RKO (cell line): ENCODE measurements around the gene ARID5A.
"Not testable (repeated sequence)": the region's sequence is repeated elsewhere in the genome, so short reads cannot be mapped to it uniquely, and the experiment has no call there.

ENCODE experiments used
- DNase-seq: peaks from one replicate; pipeline ENCODE4 v3.0.0-alpha.2; 2016; ENCODE audit warnings: low spot score

The ARID5A gene

DNA sequence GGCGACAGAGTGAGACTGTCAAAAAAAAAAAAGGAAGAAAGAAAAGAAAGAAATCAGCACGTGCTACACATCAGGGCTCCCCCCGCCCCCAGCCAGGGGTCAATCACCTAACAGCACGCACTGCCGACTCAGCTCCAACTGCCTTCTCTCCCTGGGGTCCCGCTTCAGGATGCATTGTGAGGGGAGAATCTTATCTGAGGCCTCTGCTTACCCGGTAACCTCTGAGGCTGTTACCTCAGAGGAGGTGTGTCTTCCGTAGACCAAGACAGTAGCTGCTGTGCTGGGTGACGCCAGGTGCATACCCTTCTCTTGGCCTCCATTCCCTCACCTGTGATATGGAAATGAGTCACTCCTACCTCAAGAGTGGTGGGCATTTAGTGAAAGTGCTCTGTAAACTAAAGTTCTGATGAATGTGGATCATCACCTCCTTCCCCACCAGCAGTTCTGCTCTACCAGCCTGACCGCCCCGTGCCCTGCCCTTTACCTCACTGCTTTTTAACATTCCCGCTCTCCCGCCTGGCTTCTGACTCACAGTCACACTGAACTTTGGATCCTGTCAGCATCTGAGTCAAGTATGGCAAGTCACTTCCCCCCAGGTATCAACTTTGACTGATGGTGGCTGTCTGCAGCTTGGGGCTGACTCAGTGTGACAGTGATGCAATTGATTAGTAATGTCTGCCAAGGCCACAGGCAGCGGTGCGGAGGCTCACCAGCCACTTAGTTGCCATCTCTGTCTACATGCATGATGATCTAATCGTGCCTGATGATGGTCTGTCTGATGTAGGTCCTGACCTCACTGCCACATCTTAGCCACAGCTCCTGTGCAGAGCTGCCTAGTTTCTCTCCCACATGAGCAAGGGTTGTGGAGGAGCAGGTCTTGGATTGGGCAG, 20.1 kb downstream of the ARID5A start:
- DNase-seq, result peak; percentile 100

DNA sequence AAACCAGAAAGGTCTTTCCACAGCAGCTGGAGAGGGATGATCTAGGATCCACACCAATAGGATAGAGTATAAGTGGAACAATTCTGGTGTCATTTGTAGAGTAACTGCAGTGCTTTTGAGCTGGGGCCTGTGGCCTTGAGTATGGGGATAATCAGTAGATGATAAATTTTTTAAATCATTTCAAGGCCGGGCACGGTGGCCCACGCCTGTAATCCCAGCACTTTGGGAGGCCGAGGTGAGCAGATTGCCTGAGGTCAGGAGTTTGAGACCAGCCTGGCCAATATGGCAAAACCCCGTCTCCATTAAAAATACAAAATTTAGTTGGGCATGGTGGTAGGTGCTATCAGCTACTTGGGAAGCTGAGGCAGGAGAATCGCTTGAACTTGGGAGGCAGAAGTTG, 20.9 kb downstream of the ARID5A start:
- not testable (repeated sequence) for DNase-seq

DNA sequence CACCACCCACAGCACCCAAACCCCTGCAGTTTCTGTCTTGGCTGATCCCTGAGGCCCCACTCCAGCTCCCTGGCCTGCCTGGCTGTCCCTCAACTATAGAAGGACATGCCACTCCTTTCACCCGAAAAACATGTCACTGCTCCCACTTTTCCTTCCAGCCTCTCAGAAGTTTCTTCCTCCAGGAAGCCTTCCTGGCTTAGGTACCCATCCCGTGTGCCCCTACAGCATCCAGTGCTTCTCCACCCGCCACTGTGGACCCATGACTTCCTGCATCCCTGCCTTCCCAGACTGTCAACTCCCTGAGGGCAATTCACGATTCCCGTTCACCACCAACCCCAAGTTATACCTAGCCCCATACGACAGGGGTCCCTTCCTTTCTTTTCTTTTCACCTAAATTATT, 21.5 kb downstream of the ARID5A start:
- no peak for DNase-seq

DNA sequence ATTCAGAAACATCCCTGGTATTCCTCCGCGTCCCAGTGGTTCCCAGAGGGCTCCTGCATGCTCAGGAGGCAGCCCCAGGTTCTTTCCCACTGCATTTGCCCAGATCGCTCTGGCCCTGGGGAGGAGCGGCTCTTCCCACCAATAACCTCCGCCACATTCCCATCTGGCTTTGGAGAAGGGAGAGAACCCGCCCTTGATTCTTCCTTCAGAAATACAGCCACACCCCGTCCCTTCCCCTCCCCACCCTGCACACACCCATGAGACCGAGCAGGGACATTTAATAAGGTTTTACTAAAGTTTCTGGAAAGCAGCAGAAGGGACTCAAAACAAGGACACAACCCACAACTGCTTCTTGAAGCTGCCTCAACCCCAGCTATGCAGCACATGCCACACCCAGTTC, 21.9 kb downstream of the ARID5A start:
- no peak for DNase-seq

DNA sequence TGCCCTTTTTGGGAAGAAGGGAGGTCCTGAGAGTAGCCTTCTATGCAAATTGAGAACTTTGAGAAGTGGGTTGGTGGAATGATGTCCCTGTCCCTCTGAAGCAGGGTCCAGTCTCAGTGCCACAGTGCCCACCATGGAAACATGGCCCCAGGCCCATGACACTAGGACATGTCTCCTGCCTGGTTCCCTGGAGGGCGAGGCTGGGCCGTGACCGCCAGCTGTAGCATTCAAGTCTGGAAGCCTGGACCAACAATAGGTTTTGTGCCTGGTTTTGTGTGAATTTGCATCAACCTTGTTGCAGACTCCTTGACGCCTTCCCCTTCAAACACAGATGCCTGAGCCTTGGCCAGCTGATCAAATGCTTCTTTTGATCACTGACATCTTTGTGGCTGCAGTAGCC, 27.5 kb downstream of the ARID5A start:
- DNase-seq, result no peak

DNA sequence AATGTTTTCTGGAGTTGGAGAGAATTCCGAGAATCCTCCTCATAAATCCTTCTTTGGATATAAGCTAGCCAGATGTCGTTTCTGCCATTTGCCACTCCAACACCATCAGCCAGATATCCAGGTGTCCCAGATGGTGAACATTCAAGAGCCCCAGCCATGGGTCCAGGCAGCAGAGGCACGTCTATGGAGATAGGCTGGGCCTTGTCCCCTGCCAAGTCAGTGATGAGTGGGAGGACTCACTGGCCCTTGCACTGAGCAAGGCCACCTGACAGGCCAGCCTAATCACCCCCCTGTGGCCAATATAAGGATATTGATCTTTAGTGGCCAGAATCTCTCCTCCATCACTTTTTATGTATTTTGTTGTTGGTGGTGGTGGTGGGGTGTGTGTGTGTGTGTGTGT, 28.0 kb downstream of the ARID5A start:
- no peak for DNase-seq

DNA sequence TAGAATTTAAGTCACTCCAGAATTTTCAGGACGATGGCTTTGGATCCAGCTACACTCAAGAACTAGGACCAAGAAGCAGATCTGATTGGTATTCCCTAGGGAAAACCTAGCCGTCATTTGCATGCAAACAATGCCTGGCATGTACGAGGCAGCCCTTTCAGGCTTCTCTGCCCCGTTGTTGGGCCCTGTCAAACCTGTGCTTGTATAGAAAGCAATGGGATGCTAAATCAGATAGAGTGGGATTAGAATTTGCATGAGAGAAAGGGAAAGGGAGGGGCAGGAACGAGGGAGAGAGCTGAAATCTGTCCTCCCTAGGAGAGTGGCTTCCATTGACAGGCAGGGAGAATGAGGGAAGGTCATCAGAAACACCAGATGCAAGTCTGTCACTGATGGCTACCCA, 28.6 kb downstream of the ARID5A start:
- no peak for DNase-seq

DNA sequence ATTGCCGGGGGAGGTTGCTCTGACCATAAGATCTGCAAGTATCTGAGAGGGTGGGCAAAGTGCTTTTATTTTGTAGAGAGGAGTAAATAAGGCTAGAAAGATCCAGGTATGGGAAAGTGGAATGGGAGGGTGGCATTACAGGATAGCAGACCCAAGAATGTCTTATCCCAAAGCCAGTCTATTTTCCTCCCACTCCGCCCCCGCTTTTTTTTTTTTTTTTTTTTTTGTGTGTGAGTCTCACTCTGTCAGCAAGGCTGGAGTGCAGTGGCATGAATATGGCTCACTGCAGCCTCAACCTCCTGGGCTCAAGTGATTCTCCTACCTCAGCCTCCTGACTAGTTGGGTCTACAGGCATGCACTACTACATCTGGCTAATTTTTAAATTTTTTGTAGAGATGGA, 31.5 kb downstream of the ARID5A start:
- DNase-seq, result no peak

DNA sequence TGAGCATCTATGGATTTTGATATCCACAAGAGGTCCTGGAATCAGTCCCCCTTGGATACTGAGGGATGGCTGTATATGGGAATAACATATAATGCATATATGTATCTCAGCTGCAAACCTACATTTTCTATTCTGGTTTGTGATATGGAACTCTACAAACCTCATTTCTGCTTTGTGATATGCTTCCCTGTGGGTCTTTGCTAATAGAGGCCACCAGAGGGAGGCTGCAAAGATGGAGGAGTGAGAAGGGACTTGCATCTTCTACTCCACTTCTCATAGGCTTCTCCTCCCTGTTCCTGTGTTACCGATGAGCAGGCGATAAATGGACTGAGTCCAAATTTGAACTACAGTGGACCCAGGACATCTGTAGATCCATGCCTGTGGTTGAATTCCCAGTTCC, 37.8 kb downstream of the ARID5A start:
- DNase-seq, result no peak

DNA sequence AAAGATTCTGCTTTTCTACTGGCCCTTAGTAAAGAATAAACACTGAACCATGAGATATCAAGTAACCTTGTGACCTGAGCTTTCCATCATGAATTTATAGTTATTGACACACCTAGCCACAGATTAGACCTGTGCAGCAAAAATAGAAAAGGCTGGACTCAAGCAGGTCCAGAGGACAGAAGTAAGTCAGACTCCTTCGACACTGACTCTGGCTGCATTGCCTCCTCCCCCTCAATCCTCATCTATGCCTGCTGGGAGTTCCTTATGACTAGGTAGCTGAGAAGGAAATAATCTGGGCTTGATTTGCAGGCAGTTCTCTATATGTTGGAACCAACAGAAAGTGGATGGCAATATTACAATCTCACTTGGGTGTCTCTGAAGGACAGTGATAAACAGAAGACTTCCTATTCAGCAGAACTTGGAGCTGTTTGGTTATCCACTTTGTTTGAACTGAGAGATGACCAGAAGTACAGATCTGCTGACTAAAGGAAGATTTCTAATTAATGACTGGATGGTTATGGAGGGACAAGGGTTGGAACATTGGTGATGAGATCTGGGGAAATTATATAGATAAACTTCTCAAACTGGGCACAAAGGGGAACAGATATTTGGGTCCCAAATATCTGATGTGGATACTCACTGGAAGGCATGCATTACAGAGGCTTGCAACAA, 39.4 kb downstream of the ARID5A start:
- DNase-seq, result no peak

DNA sequence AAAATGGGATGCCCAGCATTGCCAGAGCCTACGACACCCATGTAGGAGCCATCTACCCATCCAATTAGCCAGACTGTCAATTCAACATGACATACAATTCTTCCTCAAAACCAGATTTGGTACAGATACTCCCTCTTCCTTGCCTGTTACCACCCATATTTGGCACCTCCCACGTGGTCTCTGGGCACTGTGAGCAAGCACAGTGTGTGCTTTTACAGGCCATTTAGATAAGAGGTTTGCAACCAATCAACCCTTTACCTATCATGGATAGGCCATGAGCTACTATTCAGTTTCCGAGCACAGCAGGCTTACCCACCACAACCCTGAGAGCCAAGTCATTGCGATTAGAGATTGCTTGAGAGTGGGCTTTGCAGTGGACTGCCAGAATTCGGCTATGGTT, 40.9 kb downstream of the ARID5A start:
- DNase-seq, result no peak

DNA sequence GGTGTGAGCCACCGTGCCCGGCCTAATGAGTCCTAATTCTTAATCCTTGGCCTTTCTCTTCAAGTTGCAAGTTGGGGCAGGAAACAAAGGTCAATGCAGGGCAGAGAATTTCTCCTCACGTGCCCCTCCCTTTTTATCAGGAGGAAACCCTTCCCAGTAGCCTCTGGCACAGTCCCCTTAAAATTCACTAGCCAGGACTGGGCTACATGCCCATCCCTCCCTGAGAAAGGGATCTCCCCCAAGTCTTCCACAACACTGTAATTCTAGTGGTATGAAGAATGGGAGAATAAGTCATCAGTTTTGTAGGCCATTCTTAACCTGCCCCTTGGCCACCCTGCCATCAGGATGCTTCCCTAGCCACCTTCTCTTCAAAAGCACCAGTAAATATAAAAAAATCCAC, 42.2 kb downstream of the ARID5A start:
- DNase-seq, result no peak

DNA sequence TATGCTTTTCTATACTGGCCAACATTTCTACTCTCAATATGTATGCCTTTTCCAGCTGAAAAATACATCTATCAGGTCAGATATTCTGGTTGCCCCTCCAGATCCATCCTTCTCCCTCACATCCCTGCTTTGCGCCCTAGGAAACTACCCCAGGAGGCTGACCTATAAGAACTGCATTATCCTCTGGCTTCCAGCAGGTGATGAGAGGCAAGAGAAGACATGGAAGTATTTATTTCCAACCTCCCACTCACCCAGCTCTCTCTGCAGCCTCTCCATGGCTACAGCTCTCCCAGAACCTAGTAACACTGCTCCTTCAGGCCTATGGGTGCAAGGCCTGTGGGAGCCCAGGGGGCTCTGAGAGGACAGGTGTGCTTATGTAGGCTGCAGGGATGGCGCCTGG, 42.9 kb downstream of the ARID5A start:
- DNase-seq, result no peak

DNA sequence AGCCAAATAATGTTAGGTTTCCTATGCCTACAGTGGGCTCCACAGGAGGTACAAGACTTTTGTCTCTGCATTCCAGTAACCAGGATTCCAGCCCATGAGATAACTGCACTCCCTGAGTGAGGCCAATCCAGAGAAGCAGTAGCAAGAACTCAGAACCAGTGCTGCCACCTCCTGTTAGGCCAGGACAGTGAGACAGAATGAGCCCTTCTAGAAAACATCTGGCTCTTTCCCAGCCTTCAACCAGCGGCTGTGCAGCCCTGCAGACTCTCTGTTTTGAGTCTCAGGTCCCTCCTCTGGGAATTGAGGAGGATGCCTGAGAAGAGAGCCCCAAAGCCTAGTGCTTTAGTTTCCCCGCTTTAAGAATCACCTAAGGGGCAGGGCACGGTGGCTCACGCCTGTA, 44.2 kb downstream of the ARID5A start:
- DNase-seq, result no peak

DNA sequence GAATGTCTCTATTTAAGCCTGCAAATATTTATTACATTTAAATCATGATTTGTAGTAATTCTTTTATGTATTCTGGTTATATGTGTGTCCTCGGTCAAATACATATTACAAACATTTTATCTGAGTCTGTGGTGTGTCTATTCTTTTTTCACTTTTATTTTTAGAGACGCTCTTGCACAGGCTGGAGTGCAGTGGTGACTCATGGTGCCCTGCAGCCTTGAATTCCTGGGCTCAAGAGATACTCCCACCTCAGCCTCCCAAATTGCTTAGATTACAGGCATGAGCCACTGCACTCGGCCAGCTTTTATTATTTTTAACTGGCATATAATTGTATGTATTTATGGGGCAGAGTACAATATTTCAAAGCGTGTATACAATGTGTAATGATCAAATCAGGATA, 47.5 kb downstream of the ARID5A start:
- no peak for DNase-seq

DNA sequence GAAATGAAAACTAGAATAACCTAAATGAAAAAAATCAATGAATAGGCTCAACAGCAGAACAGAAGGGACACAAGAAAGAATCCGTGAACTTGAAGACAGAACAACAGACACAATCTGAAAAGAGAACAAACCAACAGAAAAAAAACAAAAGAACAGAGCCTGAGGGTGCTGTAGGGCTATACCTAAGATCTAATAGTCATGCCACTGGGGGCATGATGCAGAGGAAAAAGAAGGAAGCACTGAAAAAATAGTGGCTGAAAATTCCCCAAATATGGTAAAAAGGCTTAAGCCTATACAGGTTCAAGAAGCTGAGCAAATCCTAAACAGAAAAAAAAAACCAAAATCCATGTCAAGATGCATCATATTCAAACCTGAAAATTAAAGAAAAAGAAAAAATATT, 51.3 kb downstream of the ARID5A start:
- no peak for DNase-seq

DNA sequence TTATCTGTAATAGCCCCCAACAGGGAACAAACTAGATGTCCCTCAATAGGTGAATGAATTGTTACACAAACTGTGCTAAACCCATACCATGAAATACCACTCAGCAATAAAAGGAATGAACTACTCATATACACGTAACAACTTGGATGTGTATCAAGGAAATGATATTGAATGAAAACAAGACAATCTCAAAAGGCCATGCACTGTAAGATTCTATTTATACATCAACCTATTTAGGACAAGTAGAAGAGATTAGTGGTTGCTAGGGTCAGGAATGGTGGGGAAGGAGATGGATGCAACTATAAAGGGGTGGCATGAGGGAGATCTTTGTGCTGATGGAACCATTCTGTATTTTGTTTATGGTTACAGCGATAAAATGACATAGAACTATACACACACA, 54.5 kb downstream of the ARID5A start:
- no peak for DNase-seq

DNA sequence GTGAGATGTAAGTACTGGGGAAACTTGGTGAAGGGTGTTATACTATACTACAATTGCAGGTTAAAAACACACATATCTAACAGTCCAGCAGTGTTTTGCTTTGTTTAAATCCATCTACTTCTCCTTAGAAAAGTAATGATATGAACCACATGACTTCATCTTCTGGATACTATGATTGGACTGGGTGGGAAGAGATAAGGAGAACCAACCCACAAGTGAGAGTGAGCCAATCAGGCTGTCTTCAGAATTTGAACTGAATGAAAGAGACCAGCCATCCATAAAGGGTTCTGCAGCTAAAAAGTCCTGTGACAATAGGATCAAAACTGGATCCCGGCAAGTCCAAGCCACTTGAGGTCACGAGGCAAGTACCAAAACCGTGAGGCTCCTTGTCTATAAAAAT, 54.9 kb downstream of the ARID5A start:
- no peak for DNase-seq

DNA sequence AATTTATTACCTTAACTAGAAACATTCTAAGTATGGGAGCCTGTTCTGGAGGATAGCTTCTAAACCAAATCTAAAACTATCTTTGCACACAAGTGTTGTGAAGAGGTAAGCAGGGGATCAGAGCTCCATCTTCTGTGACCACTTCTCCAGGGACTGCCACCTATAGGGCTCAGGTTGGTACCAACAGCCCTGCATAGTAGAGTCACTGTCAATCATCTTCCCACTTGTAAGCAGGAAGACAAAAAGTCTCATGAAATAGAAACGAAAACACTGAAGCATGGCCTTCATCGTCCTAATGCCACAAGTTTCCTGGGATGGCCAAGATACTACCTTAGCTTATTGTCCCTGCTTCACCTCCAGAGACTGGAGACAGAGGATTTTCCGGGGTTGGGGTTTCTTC, 57.7 kb downstream of the ARID5A start:
- DNase-seq, result no peak

DNA sequence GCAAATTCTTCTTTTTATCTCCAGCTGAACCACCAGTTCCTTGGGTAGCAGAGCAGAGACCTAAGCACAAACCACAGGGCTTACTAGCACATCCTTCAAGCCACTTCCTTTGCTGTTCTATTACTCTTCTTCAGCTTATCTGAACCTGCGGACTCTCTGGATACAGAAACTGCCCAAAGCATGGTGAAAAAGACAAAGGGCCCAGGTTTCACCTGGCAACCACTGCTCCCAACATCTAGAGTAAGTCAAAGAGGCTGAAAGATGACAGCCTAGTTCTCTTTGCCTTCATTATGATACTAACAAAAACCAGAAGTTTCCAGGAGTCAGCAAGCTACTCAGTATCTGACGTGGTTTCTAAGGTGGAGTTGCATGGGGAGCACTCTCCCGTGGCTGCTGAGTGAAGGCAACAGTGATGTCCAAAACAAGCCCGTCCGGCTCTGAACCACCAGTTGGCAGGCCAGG, 58.2 kb downstream of the ARID5A start:
- DNase-seq, result no peak

DNA sequence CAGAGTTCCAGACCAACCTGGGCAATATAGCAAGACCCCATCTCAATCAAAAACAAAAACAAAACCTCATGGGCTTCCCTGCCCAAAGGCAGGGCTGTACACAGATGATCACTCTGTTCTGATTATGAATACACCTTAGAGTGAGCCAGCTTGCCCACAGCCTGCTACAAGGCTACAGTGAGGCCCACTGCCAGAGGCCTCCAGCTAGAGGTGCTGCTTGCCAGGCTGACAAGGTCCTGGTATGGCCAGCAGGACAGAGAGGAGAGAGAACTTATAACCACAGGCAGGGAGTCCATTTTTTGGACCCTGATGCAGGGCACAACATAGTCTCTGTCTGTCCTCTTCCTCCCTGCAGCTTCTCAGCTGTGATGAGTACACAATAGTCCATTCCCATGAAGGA, 60.0 kb downstream of the ARID5A start:
- no peak for DNase-seq

DNA sequence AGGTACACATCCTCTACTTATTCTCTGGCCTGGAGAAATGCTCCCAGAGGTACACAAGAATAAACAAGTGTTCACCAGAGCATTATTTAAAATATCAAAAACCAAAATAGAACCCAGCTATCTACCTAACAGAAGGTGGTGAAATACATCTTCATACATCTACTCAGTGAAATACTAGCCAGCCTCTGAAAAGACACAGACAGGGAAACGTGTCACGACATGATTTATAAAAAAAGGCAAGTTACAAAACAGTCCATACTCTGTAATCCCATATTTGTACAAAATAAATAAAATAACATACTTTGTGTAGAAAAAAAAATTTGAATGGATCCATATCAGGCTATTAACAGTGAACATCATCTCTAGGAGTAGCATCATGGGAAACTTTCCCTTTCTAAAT, 63.4 kb downstream of the ARID5A start:
- no peak for DNase-seq

DNA sequence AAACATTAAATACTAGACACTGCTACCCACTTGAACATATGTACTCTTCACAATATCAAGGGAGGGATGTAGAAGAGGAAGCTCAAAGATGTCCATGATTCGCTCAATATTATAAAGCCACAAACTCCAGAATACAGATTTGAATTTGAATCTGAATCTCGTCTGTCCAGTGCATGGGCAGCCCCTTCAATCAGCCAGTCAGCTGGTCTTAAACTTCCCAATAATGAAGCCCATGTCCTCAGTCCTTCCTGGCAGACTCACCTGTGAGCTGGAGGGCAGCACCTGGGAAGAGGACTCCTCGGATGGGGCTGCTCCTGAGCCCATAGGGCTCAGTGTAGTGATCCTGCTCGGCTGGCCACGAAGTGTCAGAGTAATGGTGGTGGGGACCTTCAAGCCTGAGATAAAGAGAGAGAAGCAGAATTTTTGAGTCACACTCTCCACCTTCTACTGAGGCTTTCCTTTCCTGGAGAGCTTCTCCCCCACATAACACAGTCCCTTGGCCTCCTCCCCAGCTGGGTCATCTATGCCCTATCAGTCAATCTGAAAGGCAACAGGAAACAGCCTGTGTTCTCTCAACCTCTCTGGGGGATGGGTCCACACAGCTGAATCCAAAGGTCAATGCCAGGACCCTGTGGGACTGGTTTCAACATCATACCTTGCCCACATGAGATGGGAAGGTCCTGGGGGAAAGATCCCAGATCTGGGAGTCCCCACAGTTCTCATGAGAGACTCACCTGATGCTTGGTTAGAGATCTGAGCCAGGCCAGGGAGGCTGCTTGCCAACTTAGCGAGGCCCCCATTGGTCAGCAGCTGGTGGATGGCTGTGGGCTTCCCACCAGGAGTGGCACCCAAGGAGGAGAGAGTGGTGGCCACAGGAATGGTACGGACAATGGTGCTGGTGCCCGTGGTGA, 65.1 kb downstream of the ARID5A start:
- DNase-seq, result no peak
